CD4-positive, CD25-positive, alpha-beta regulatory T cell (primary cell): ENCODE results near the gene OSBPL3. TPM values are rescaled to one million over a fixed set of nuclear protein-coding genes. Genes with fewer than 3 reads are reported as not detected.

Source experiments
- ATAC-seq, 2 donors: fragments of 150-1000 bp; cut with Tn5 transposase; one replicate each; pipeline ENCODE4 v1.10.0; 2021; ENCODE audit warnings: low read depth in 2 of 2, moderate number of reproducible peaks in 2 of 2, moderate library complexity in 1 of 2
- DNase-seq, 3 donors: peaks; one replicate each; pipeline versions ENCODE4 v3.0.0 to v3.0.0-alpha.2; 2012 to 2022; ENCODE audit warnings: mixed read lengths in 1 of 3
- H3K27ac ChIP-seq: one replicate; pipeline ENCODE4 v1.7.0; 2013; ENCODE audit warnings: mild to moderate bottlenecking, low read length; ENCODE audit not compliant: insufficient read depth, poor library complexity, severe bottlenecking
- H3K27me3 ChIP-seq: one replicate; pipeline ENCODE4 v1.7.0; 2013; ENCODE audit warnings: low read length; ENCODE audit not compliant: control insufficient read depth, insufficient read depth
- H3K36me3 ChIP-seq: one replicate; pipeline ENCODE4 v1.7.0; 2013; ENCODE audit warnings: mild to moderate bottlenecking, low read length, moderate library complexity; ENCODE audit not compliant: control insufficient read depth, insufficient read depth
- H3K4me1 ChIP-seq: 2 replicates; pipeline ENCODE4 v1.7.0; 2013; ENCODE audit warnings: mild to moderate bottlenecking, low read length; ENCODE audit not compliant: insufficient read depth, control insufficient read depth, poor library complexity, severe bottlenecking
- H3K4me3 ChIP-seq: one replicate; pipeline ENCODE4 v1.7.0; 2013; ENCODE audit warnings: low read depth, mild to moderate bottlenecking, low read length, moderate library complexity
- H3K9me3 ChIP-seq, 2 experiments: 1 replicate in 1 of 2; 2 replicates in 1 of 2; pipeline ENCODE4 v1.7.0; 2013; ENCODE audit warnings: low read length in 2 of 2, mild to moderate bottlenecking in 1 of 2, moderate library complexity in 1 of 2; ENCODE audit not compliant: control insufficient read depth in 2 of 2
- H3K27ac Mint-ChIP-seq, 3 donors: one replicate each; pipeline ENCODE4 v1.8.0; 2020 to 2022; ENCODE audit warnings: mild to moderate bottlenecking in 3 of 3, mixed read lengths in 3 of 3, moderate library complexity in 2 of 3
- H3K27me3 Mint-ChIP-seq: one replicate; pipeline ENCODE4 v1.8.0; 2022; ENCODE audit warnings: mild to moderate bottlenecking, mixed read lengths
- H3K36me3 Mint-ChIP-seq: one replicate; pipeline ENCODE4 v1.8.0; 2020; ENCODE audit warnings: mixed read lengths
- H3K4me1 Mint-ChIP-seq, 4 donors: one replicate each; pipeline ENCODE4 v1.8.0; 2020 to 2022; ENCODE audit warnings: mixed read lengths in 4 of 4, mild to moderate bottlenecking in 1 of 4
- H3K4me3 Mint-ChIP-seq, 4 donors: one replicate each; pipeline ENCODE4 v1.8.0; 2020 to 2022; ENCODE audit warnings: mild to moderate bottlenecking in 4 of 4, mixed read lengths in 4 of 4, moderate library complexity in 3 of 4
- H3K9me3 Mint-ChIP-seq, 7 donors: one replicate each; pipeline ENCODE4 v1.8.0; 2020 to 2022; ENCODE audit warnings: mixed read lengths in 7 of 7, mild to moderate bottlenecking in 3 of 7, moderate library complexity in 2 of 7
- polyA plus RNA-seq, 4 donors: library from polyadenylated mRNA; unstranded; fragments of 300-500 nt; fragmentation: Illumina TruSeq; gene quantifications; one replicate each; pipeline ENCODE4 v1.2.3, GENCODE V29; 2021
- total RNA-seq: library from RNA; stranded (reverse); gene quantifications from one replicate; pipeline ENCODE4 v1.2.3, GENCODE V29; 2022

The OSBPL3 gene
- total and polyA plus RNA-seq, 5 donors from 2014 or later, result 9.1 to 43.0 (median 14.3) TPM

- no peak overlapping the region for H3K27ac Mint-ChIP-seq
- H3K9me3 Mint-ChIP-seq, result peaks cover 0 to 1% (median 0%) of the 10 kb centered on the region in 7 donors
- H3K36me3 Mint-ChIP-seq, result no peaks in the 10 kb centered on the region
- Histone ChIP-seq H3K4me3 (no peak overlapping the region), H3K36me3 (no peaks in the 10 kb centered on the region), H3K9me3 (peaks cover 0 to 2% of the 10 kb centered on the region in 2 experiments), H3K27me3 (peaks cover 16% of the 10 kb centered on the region), H3K4me1 (no peaks in the 10 kb centered on the region), H3K27ac (no peak overlapping the region)
- ATAC-seq (no peak), DNase-seq (no peak)
- no peak overlapping the region for H3K4me3 Mint-ChIP-seq
- no peaks in the 10 kb centered on the region for H3K4me1 Mint-ChIP-seq
- H3K27me3 Mint-ChIP-seq, result peaks cover 51% of the 10 kb centered on the region
Measured at GRCh38 chr7:24764972-24765744, 214.8 kb downstream of the OSBPL3 start.

GRCh38 chr7:24764011-24764410 is 216.0 kb downstream of the OSBPL3 start:
- H3K9me3 Mint-ChIP-seq, result peaks cover 0 to 1% (median 0%) of the 10 kb centered on the region in 7 donors
- Histone ChIP-seq H3K36me3 (no peaks in the 10 kb centered on the region), H3K4me1 (no peaks in the 10 kb centered on the region), H3K27me3 (peaks cover 23% of the 10 kb centered on the region), H3K9me3 (no peaks in the 10 kb centered on the region), H3K4me3 (no peak overlapping the region), H3K27ac (no peak overlapping the region)
- peaks cover 53% of the 10 kb centered on the region for H3K27me3 Mint-ChIP-seq
- H3K27ac Mint-ChIP-seq, result no peak overlapping the region
- no peaks in the 10 kb centered on the region for H3K4me1 Mint-ChIP-seq
- no peak overlapping the region for H3K4me3 Mint-ChIP-seq
- no peak for ATAC-seq
- H3K36me3 Mint-ChIP-seq, result no peaks in the 10 kb centered on the region
- DNase-seq, result no peak

GRCh38 chr7:24763303-24763901 is 216.6 kb downstream of the OSBPL3 start:
- H3K4me1 Mint-ChIP-seq, result peaks cover 0 to 3% (median under 1%) of the 10 kb centered on the region in 4 donors
- DNase-seq (no peak), ATAC-seq (no peak)
- peaks cover 0 to 1% (median 0%) of the 10 kb centered on the region in 7 donors for H3K9me3 Mint-ChIP-seq
- no peaks in the 10 kb centered on the region for H3K36me3 ChIP-seq
- no peak overlapping the region for H3K27ac ChIP-seq
- H3K36me3 Mint-ChIP-seq, result no peaks in the 10 kb centered on the region
- H3K27me3 Mint-ChIP-seq, result peaks cover 53% of the 10 kb centered on the region
- no peak overlapping the region for H3K4me3 Mint-ChIP-seq
- no peaks in the 10 kb centered on the region for H3K9me3 ChIP-seq
- no peak overlapping the region for H3K4me3 ChIP-seq
- no peak overlapping the region for H3K27ac Mint-ChIP-seq
- no peaks in the 10 kb centered on the region for H3K4me1 ChIP-seq
- H3K27me3 ChIP-seq, result peaks cover 23% of the 10 kb centered on the region

- Histone ChIP-seq H3K27me3 (peaks cover 24% of the 10 kb centered on the region), H3K36me3 (no peaks in the 10 kb centered on the region), H3K4me1 (no peaks in the 10 kb centered on the region), H3K4me3 (no peak overlapping the region), H3K9me3 (no peaks in the 10 kb centered on the region), H3K27ac (no peak overlapping the region)
- Mint-ChIP-seq H3K4me1 (peaks cover 0 to 8% (median 2%) of the 10 kb centered on the region in 4 donors), H3K27me3 (peaks cover 58% of the 10 kb centered on the region), H3K36me3 (no peaks in the 10 kb centered on the region), H3K27ac (no peak overlapping the region), H3K9me3 (peaks cover 0 to 1% (median 0%) of the 10 kb centered on the region in 7 donors), H3K4me3 (no peak overlapping the region)
- DNase-seq (no peak), ATAC-seq (no peak)
Measured at GRCh38 chr7:24762771-24763170, 217.2 kb downstream of the OSBPL3 start.

GRCh38 chr7:24760968-24761367 is 219.0 kb downstream of the OSBPL3 start:
- Histone ChIP-seq H3K9me3 (no peaks in the 10 kb centered on the region), H3K4me3 (no peak overlapping the region), H3K36me3 (no peaks in the 10 kb centered on the region), H3K4me1 (peaks cover 11% of the 10 kb centered on the region), H3K27me3 (peaks cover 29% of the 10 kb centered on the region), H3K27ac (no peak overlapping the region)
- no peaks in the 10 kb centered on the region for H3K36me3 Mint-ChIP-seq
- no peak for DNase-seq
- no peak overlapping the region for H3K4me3 Mint-ChIP-seq
- no peak overlapping the region for H3K27ac Mint-ChIP-seq
- peaks cover 70% of the 10 kb centered on the region for H3K27me3 Mint-ChIP-seq
- H3K9me3 Mint-ChIP-seq, result peaks cover 0 to 3% (median 0%) of the 10 kb centered on the region in 7 donors
- peaks cover 0 to 15% (median 7%) of the 10 kb centered on the region in 4 donors for H3K4me1 Mint-ChIP-seq
- ATAC-seq, result no peak

GRCh38 chr7:24757353-24758275 is 222.4 kb downstream of the OSBPL3 start, which contains the start of gene GSDME:
TSS of gene GSDME (minus strand) at chr7:24757464. CDS start at chr7:24749774, 7,690 bp downstream.
- ATAC-seq (peak; percentile 41 to 45), DNase-seq (peak in 2 of 3 donors; percentile 8 to 32)
- no peaks in the 10 kb centered on the region for H3K9me3 ChIP-seq
- H3K4me1 Mint-ChIP-seq, result peaks cover 0 to 22% (median 14%) of the 10 kb centered on the region in 4 donors
- H3K4me3 Mint-ChIP-seq, result peak within 1 kb of the TSS; percentile 52 to 87 (median 82)
- H3K27ac Mint-ChIP-seq, result no peak within 1 kb of the TSS
- H3K27ac ChIP-seq, result no peak within 1 kb of the TSS
- peaks cover 0 to 2% (median 0%) of the 10 kb centered on the region in 7 donors for H3K9me3 Mint-ChIP-seq
- H3K4me1 ChIP-seq, result peaks cover 11% of the 10 kb centered on the region
- H3K36me3 ChIP-seq, result no peaks in the 10 kb centered on the region
- peaks cover 72% of the 10 kb centered on the region for H3K27me3 Mint-ChIP-seq
- H3K36me3 Mint-ChIP-seq, result no peaks in the 10 kb centered on the region
- H3K27me3 ChIP-seq, result peaks cover 43% of the 10 kb centered on the region
- H3K4me3 ChIP-seq, result no peak within 1 kb of the TSS

GRCh38 chr7:24756545-24757352 is 223.2 kb downstream of the OSBPL3 start:
- ATAC-seq (no peak), DNase-seq (peak in 1 of 3 donors; percentile 27)
- Mint-ChIP-seq H3K4me1 (peaks cover 0 to 22% (median 14%) of the 10 kb centered on the region in 4 donors), H3K36me3 (no peaks in the 10 kb centered on the region), H3K4me3 (peak overlapping the region; percentile 52 to 87 (median 82)), H3K27ac (no peak overlapping the region), H3K9me3 (peaks cover 0 to 2% (median 0%) of the 10 kb centered on the region in 7 donors), H3K27me3 (peaks cover 70% of the 10 kb centered on the region)
- Histone ChIP-seq H3K27me3 (peaks cover 45% of the 10 kb centered on the region), H3K27ac (no peak overlapping the region), H3K4me1 (peaks cover 11% of the 10 kb centered on the region), H3K36me3 (no peaks in the 10 kb centered on the region), H3K9me3 (no peaks in the 10 kb centered on the region), H3K4me3 (no peak overlapping the region)
